ENCODE measurements around the gene ITGB1BP1.

DNA sequence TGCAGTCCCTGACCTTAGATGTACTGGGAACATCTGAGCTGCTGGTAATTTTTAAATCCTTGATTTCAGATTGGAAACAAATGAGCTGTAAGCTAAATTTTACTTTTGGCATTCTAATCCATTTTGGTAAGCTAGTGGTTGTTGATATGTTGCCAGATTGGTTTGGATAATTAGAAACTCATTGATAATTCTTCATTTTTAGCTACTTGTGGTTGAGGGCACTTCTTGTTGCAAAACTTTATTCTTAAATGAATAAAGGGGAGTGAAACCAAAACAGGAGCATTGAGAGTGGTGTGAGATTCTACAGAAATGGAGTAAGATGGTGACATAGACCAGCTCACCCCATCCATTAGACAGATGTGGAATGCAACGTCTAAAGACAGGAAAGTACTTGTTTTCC is 64.5 kb downstream of the ITGB1BP1 start:
- no peak for TF ChIP-seq POLR2A (IDR thresholded peaks at IDR 0.05)
- TF ChIP-seq, protein P1, sequence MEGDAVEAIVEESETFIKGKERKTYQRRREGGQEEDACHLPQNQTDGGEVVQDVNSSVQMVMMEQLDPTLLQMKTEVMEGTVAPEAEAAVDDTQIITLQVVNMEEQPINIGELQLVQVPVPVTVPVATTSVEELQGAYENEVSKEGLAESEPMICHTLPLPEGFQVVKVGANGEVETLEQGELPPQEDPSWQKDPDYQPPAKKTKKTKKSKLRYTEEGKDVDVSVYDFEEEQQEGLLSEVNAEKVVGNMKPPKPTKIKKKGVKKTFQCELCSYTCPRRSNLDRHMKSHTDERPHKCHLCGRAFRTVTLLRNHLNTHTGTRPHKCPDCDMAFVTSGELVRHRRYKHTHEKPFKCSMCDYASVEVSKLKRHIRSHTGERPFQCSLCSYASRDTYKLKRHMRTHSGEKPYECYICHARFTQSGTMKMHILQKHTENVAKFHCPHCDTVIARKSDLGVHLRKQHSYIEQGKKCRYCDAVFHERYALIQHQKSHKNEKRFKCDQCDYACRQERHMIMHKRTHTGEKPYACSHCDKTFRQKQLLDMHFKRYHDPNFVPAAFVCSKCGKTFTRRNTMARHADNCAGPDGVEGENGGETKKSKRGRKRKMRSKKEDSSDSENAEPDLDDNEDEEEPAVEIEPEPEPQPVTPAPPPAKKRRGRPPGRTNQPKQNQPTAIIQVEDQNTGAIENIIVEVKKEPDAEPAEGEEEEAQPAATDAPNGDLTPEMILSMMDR (IDR thresholded peaks at IDR 0.05 in 4 of 5, conservative IDR thresholded peaks at IDR 0.05 in 1 of 5): no peak

All from gastrocnemius medialis (tissue), 4 donors.